ENCODE results near the gene PLAC9. TPM values are rescaled to one million over a fixed set of nuclear protein-coding genes. Genes with fewer than 3 reads are reported as not detected.

Gene PLAC9
- total RNA-seq, 1 experiment from 2014 or later = not detected

DNA sequence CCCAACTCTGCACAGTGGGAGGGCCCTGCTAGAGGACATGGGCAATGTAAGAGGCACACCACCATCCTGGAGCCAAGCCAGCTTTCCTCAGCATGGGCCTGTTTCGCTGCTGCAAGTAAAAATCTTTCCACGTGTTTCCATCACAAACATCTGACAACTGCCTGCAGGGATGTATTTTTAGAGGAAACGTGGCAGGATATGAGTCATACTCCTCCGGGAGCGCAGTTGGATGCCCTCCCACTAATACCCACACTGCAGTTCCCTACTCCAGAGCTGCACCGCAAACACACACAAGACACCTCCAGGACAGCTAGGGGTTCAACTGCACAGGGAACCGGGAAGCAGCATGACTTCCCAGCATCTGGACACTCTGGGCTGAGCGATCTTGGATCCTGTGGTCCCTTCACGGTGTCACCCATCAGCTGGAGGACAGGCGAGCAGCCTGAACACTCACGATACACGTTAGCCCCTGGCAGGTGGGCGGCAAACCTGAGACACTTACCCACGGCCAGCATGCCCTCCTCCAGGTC is 26.1 kb downstream of the PLAC9 start:
- no peak overlapping the region for H3K4me3 ChIP-seq (ENCODE audit: low read depth, low read length)
- no peaks in the 10 kb centered on the region for H3K27me3 ChIP-seq (replicated peaks; ENCODE audit: control insufficient read depth, insufficient read depth, low read length)
- no peaks in the 10 kb centered on the region for H3K9me3 ChIP-seq
- H3K4me3 Mint-ChIP-seq (ENCODE audit: unreplicated experiment) = no peak overlapping the region
- intact Hi-C loops (cut with micrococcal nuclease; ENCODE audit: unreplicated experiment) = no loop called here
- no TSS peak for BruUV-seq (replicated peaks)
- no peak for DNase-seq
- peaks cover 3% of the 10 kb centered on the region; the same call in 1 of the 2 replicates for H3K36me3 ChIP-seq (ENCODE audit: control insufficient read depth, insufficient read depth, low read length)
- no peak overlapping the region for H3K27ac Mint-ChIP-seq (ENCODE audit: unreplicated experiment)
- H3K36me3 Mint-ChIP-seq (ENCODE audit: insufficient read depth, unreplicated experiment) = peaks cover 97% of the 10 kb centered on the region
- H3K27me3 Mint-ChIP-seq (ENCODE audit: insufficient read depth, unreplicated experiment) = no peaks in the 10 kb centered on the region
- ChIA-PET CTCF (no interaction called here), POLR2A (no interaction called here)
- TF ChIP-seq, protein P1, sequence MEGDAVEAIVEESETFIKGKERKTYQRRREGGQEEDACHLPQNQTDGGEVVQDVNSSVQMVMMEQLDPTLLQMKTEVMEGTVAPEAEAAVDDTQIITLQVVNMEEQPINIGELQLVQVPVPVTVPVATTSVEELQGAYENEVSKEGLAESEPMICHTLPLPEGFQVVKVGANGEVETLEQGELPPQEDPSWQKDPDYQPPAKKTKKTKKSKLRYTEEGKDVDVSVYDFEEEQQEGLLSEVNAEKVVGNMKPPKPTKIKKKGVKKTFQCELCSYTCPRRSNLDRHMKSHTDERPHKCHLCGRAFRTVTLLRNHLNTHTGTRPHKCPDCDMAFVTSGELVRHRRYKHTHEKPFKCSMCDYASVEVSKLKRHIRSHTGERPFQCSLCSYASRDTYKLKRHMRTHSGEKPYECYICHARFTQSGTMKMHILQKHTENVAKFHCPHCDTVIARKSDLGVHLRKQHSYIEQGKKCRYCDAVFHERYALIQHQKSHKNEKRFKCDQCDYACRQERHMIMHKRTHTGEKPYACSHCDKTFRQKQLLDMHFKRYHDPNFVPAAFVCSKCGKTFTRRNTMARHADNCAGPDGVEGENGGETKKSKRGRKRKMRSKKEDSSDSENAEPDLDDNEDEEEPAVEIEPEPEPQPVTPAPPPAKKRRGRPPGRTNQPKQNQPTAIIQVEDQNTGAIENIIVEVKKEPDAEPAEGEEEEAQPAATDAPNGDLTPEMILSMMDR (IDR thresholded peaks at IDR 0.05; ENCODE audit: insufficient read depth in 1 of 2, low read depth in 1 of 2, low read length in 1 of 2, severe bottlenecking in 1 of 2, unreplicated experiment in 1 of 2) = no peak
- no peaks in the 10 kb centered on the region; the same call in 1 of the 2 replicates for H3K4me1 ChIP-seq
- H3K9me3 Mint-ChIP-seq (ENCODE audit: unreplicated experiment) = no peaks in the 10 kb centered on the region
- H3K4me1 Mint-ChIP-seq (ENCODE audit: low read depth, unreplicated experiment) = peaks cover 2% of the 10 kb centered on the region

DNA sequence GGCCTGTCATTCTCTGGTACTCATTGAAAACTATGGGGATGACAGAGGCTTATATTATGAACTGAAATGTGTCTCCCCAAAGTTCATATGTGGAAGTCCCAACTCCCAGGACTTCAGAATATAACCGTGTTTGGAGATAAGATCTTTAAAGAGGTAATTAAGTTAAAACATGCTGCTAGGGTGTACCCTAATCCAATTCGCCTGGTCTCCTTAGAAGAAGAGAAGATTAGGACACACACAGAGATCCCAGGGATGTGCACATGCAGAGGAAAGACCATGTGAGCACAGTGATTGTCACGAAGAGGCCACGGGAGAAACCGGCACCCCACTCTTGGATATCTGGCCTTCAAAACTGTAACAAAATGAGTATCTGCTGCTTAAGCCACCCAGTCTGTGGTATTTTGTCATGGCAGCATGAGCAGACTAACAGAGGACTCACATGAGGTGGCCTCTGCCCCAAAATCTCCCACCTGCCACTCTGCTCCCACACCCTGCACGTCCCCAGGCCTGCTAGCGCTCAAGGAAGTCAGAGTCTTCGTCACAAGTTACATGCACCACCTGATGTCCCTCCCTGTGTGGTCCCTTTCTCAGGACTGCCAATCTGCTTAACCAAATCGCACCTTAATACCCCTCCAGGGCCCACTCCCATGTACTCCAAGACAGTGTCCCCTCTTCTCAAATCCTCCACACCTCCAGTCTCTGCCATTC is 26.8 kb downstream of the PLAC9 start:
- Histone ChIP-seq H3K36me3 (ENCODE audit: control insufficient read depth, insufficient read depth, low read length) (peaks cover 3% of the 10 kb centered on the region; the same call in 1 of the 2 replicates), H3K4me3 (ENCODE audit: low read depth, low read length) (no peak overlapping the region), H3K27me3 (replicated peaks; ENCODE audit: control insufficient read depth, insufficient read depth, low read length) (no peaks in the 10 kb centered on the region), H3K4me1 (no peaks in the 10 kb centered on the region; the same call in 1 of the 2 replicates), H3K9me3 (no peaks in the 10 kb centered on the region)
- DNase-seq = no peak
- peaks cover 96% of the 10 kb centered on the region for H3K36me3 Mint-ChIP-seq (ENCODE audit: insufficient read depth, unreplicated experiment)
- H3K4me3 Mint-ChIP-seq (ENCODE audit: unreplicated experiment) = no peak overlapping the region
- no peaks in the 10 kb centered on the region for H3K27me3 Mint-ChIP-seq (ENCODE audit: insufficient read depth, unreplicated experiment)
- POLR2A ChIA-PET = no interaction called here
- TF ChIP-seq, protein P1 (IDR thresholded peaks at IDR 0.05; ENCODE audit: insufficient read depth in 1 of 2, low read depth in 1 of 2, low read length in 1 of 2, severe bottlenecking in 1 of 2, unreplicated experiment in 1 of 2) = no peak
- H3K4me1 Mint-ChIP-seq (ENCODE audit: low read depth, unreplicated experiment) = peaks cover 9% of the 10 kb centered on the region
- H3K27ac Mint-ChIP-seq (ENCODE audit: unreplicated experiment) = no peak overlapping the region
- BruUV-seq (replicated peaks) = no TSS peak
- CTCF ChIA-PET = interaction anchor here (0.6 kb wide), 1 partner anchor 15 kb away, joined by 3 read pairs; no protein-coding TSS in a partner anchor
- no peaks in the 10 kb centered on the region for H3K9me3 Mint-ChIP-seq (ENCODE audit: unreplicated experiment)
- intact Hi-C loops (cut with micrococcal nuclease; ENCODE audit: unreplicated experiment) = no loop called here

DNA sequence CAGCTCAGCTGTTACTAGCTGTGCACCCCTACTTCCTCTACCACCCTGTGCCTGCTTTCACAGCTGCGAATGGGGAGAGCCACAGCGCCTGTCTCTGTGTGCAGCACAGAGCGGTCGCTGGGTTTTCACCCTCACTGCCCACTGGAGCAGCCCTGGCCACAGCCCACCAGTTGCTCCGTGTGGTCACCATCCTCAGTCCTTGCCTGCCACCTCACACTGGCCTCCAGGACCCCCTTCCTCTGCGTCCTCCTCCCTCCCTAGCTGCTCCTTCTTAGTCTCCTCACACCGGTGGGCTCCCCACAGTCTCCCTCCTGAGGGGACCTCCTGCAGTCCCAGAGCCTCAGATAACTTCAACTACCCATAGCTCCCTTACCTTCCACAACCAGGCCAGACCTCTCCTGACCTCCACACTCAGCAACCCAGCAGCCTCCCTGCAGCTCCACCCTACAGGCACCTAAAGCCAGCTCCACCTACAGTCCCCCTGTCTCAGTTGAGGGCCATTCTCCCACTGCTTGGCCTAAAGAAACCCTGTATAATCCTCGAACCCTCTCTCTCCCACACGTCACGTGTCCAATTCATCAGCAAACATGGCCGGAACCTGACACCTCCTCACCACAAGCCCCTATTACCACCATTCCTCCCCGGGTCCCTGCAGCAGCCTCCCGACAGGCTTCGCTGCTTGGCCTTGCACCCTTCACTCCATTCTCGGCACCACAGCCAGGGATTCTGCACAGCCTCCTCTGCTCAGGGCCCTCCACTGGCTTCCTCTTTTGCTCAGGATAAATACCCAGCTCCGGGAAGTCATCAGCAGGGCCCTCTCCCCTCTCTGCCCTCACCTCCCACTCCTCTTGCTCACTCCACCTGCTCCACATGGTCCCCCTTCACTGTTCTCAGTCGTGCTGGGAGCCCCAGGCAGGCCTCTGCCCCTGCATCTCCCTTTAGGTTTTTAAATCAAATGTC is 28.1 kb downstream of the PLAC9 start:
- CTCF ChIA-PET = interaction anchor here (0.6 to 2.2 kb wide), 2 partner anchors 17 to 45 kb away, joined by 3 to 11 read pairs; no protein-coding TSS in a partner anchor
- Mint-ChIP-seq H3K4me1 (ENCODE audit: low read depth, unreplicated experiment) (peaks cover 11% of the 10 kb centered on the region), H3K36me3 (ENCODE audit: insufficient read depth, unreplicated experiment) (peaks cover 96% of the 10 kb centered on the region), H3K27ac (ENCODE audit: unreplicated experiment) (peak overlapping the region; percentile 29), H3K9me3 (ENCODE audit: unreplicated experiment) (no peaks in the 10 kb centered on the region), H3K4me3 (ENCODE audit: unreplicated experiment) (no peak overlapping the region), H3K27me3 (ENCODE audit: insufficient read depth, unreplicated experiment) (no peaks in the 10 kb centered on the region)
- DNase-seq = no peak
- Histone ChIP-seq H3K4me3 (ENCODE audit: low read depth, low read length) (no peak overlapping the region), H3K27me3 (replicated peaks; ENCODE audit: control insufficient read depth, insufficient read depth, low read length) (no peaks in the 10 kb centered on the region), H3K36me3 (ENCODE audit: control insufficient read depth, insufficient read depth, low read length) (peaks cover 7% of the 10 kb centered on the region; the same call in 1 of the 2 replicates), H3K9me3 (no peaks in the 10 kb centered on the region), H3K4me1 (no peaks in the 10 kb centered on the region; the same call in 1 of the 2 replicates)
- BruUV-seq (replicated peaks) = no TSS peak
- POLR2A ChIA-PET = no interaction called here
- TF ChIP-seq, protein P1 (IDR thresholded peaks at IDR 0.05; ENCODE audit: insufficient read depth in 1 of 2, low read depth in 1 of 2, low read length in 1 of 2, severe bottlenecking in 1 of 2, unreplicated experiment in 1 of 2) = no peak
- intact Hi-C loops (cut with micrococcal nuclease; ENCODE audit: unreplicated experiment) = no loop called here
